H1 (cell line): ENCODE data around the gene ARAP3. TPM values are rescaled to one million over a fixed set of nuclear protein-coding genes. Genes with fewer than 3 reads are reported as not detected.

Experiments
- CTCF ChIA-PET: fragments of 300-600 bp; sonication (Branson Sonifier 250); formaldehyde crosslinking; loops from one replicate; lab custom pipeline; 2021; ENCODE audit not compliant: partially characterized antibody; lab: Charles Lee
- POLR2A ChIA-PET: fragments of 300-600 bp; sonication (Branson Sonifier 250); formaldehyde crosslinking; loops from one replicate; lab custom pipeline; 2021; ENCODE audit warnings: inconsistent platforms; ENCODE audit not compliant: partially characterized antibody; lab: Charles Lee
- DNase-seq, 2 experiments: peaks; one replicate each; pipeline versions ENCODE4 v3.0.0 to v3.0.0-alpha.2; 2010 to 2022; ENCODE audit warnings: low spot score in 2 of 2, low read depth in 1 of 2, mixed read lengths in 1 of 2
- FAIRE-seq: peaks from 2 replicates; lab custom pipeline; 2011; peaks lifted over from hg19 to GRCh38; lab: Jason Lieb, UNC
- H2AFZ ChIP-seq: 2 replicates; pipeline ENCODE4 v1.8.1; 2012; ENCODE audit warnings: low read length, inconsistent platforms
- H2AK5ac ChIP-seq: 2 replicates; pipeline ENCODE4 v1.6.1; 2013; ENCODE audit warnings: low read depth, low read length
- H2BK120ac ChIP-seq: replicated peaks from 2 replicates; pipeline ENCODE3; 2013; ENCODE audit warnings: low read depth, low read length, inconsistent platforms
- H2BK12ac ChIP-seq: 2 replicates; pipeline ENCODE4 v1.6.1; 2013; ENCODE audit warnings: low read depth, low read length
- H2BK15ac ChIP-seq: 2 replicates; pipeline ENCODE4 v1.6.1; 2013; ENCODE audit warnings: low read length
- H2BK20ac ChIP-seq: 2 replicates; pipeline ENCODE4 v1.6.1; 2013; ENCODE audit warnings: low read length
- H2BK5ac ChIP-seq: 2 replicates; pipeline ENCODE4 v1.6.1; 2013; ENCODE audit warnings: low read depth, low read length
- H3K14ac ChIP-seq: 2 replicates; pipeline ENCODE4 v1.6.1; 2013; ENCODE audit warnings: inconsistent platforms; ENCODE audit not compliant: insufficient read length
- H3K18ac ChIP-seq: 2 replicates; pipeline ENCODE4 v1.6.1; 2013; ENCODE audit warnings: low read length; ENCODE audit errors: extremely low read depth
- H3K23ac ChIP-seq: 2 replicates; pipeline ENCODE4 v1.6.1; 2013; ENCODE audit warnings: inconsistent platforms; ENCODE audit not compliant: insufficient read length
- H3K23me2 ChIP-seq: 2 replicates; pipeline ENCODE4 v1.6.1; 2013; ENCODE audit warnings: low read depth, low read length
- H3K27ac ChIP-seq: 2 replicates; pipeline ENCODE4 v1.6.1; 2011; ENCODE audit warnings: low read depth, low read length, inconsistent platforms
- H3K27me3 ChIP-seq, 4 experiments: replicated peaks in 1 of 4; 1 replicate in 1 of 4; 2 replicates in 3 of 4; pipeline versions ENCODE4 v1.6.1 to v1.8.1; 2011 to 2013; ENCODE audit warnings: low read length in 3 of 4, mild to moderate bottlenecking in 3 of 4, inconsistent platforms in 2 of 4, mixed read lengths in 2 of 4, moderate library complexity in 1 of 4; ENCODE audit not compliant: control insufficient read depth in 3 of 4, insufficient read depth in 3 of 4; ENCODE audit errors: extremely low read depth in 1 of 4
- H3K36me3 ChIP-seq, 4 experiments: 2 replicates each; pipeline versions ENCODE4 v1.6.1 to v1.8.1; 2011 to 2013; ENCODE audit warnings: mild to moderate bottlenecking in 4 of 4, low read length in 3 of 4, moderate library complexity in 2 of 4, control low read depth in 1 of 4, inconsistent platforms in 1 of 4; ENCODE audit not compliant: insufficient read depth in 4 of 4, control insufficient read depth in 2 of 4
- H3K4ac ChIP-seq: replicated peaks from 2 replicates; pipeline ENCODE3; 2013; ENCODE audit warnings: low read length, low read depth, mixed read lengths, inconsistent platforms; ENCODE audit not compliant: insufficient read length
- H3K4me1 ChIP-seq, 4 experiments: replicated peaks in 1 of 4; 1 replicate in 1 of 4; 2 replicates in 3 of 4; pipeline versions ENCODE4 v1.6.1 to v1.8.1; 2011 to 2013; ENCODE audit warnings: low read length in 3 of 4, inconsistent platforms in 2 of 4, mixed read lengths in 1 of 4; ENCODE audit not compliant: insufficient read depth in 4 of 4, control insufficient read depth in 3 of 4
- H3K4me2 ChIP-seq, 2 experiments: 2 replicates each; pipeline versions ENCODE4 v1.6.1 to v1.8.1; 2011 to 2013; ENCODE audit warnings: low read depth in 2 of 2, low read length in 2 of 2, control low read depth in 1 of 2, inconsistent platforms in 1 of 2, mild to moderate bottlenecking in 1 of 2; ENCODE audit not compliant: insufficient read depth in 1 of 2
- H3K4me3 ChIP-seq, 4 experiments: fragments of 200-600, 300-600 bp in 1 of 4; sonication (generic), shearing (Covaris generic), sonication (Bioruptor Twin) in 1 of 4; 2 replicates each; pipeline versions ENCODE4 v1.5.1 to v1.8.1; 2011 to 2016; ENCODE audit warnings: low read length in 4 of 4, low read depth in 3 of 4, control low read depth in 2 of 4, inconsistent platforms in 2 of 4, mild to moderate bottlenecking in 2 of 4, mixed read lengths in 1 of 4, moderate library complexity in 1 of 4; ENCODE audit not compliant: insufficient read depth in 2 of 4; ENCODE audit errors: extremely low read depth in 1 of 4
- H3K56ac ChIP-seq: replicated peaks from 2 replicates; pipeline ENCODE3; 2013; ENCODE audit warnings: low read depth, mild to moderate bottlenecking, mixed read lengths, low read length, inconsistent platforms; ENCODE audit not compliant: insufficient read length
- H3K79me1 ChIP-seq: 2 replicates; pipeline ENCODE4 v1.6.1; 2013; ENCODE audit warnings: low read depth, low read length, control low read depth
- H3K79me2 ChIP-seq, 2 experiments: 2 replicates each; pipeline versions ENCODE4 v1.6.1 to v1.8.1; 2012 to 2013; ENCODE audit warnings: low read length in 2 of 2, mild to moderate bottlenecking in 2 of 2, inconsistent platforms in 1 of 2; ENCODE audit not compliant: insufficient read depth in 2 of 2, control insufficient read depth in 1 of 2
- H3K9ac ChIP-seq, 4 experiments: replicated peaks in 1 of 4; 1 replicate in 1 of 4; 2 replicates in 3 of 4; pipeline versions ENCODE4 v1.6.1 to v1.8.1; 2011 to 2013; ENCODE audit warnings: low read depth in 3 of 4, low read length in 3 of 4, control low read depth in 2 of 4, mild to moderate bottlenecking in 2 of 4, moderate library complexity in 2 of 4, inconsistent platforms in 1 of 4; ENCODE audit errors: extremely low read depth in 1 of 4
- H3K9me3 ChIP-seq, 2 experiments: 2 replicates each; pipeline versions ENCODE4 v1.6.1 to v1.8.1; 2012 to 2013; ENCODE audit warnings: mild to moderate bottlenecking in 2 of 2, moderate library complexity in 2 of 2, control low read depth in 1 of 2, inconsistent platforms in 1 of 2, low read depth in 1 of 2, low read length in 1 of 2, mixed read lengths in 1 of 2; ENCODE audit not compliant: insufficient read depth in 2 of 2
- H4K20me1 ChIP-seq, 2 experiments: replicated peaks in 1 of 2; 2 replicates each; pipeline versions ENCODE3 to v1.8.1; 2011 to 2013; ENCODE audit warnings: inconsistent platforms in 2 of 2, low read length in 2 of 2, mild to moderate bottlenecking in 1 of 2; ENCODE audit not compliant: insufficient read depth in 2 of 2, control insufficient read depth in 1 of 2
- H4K5ac ChIP-seq: 2 replicates; pipeline ENCODE4 v1.6.1; 2013; ENCODE audit warnings: low read length, low read depth, mixed read lengths, inconsistent platforms; ENCODE audit not compliant: insufficient read length
- H4K8ac ChIP-seq: 2 replicates; pipeline ENCODE4 v1.8.0; 2013; ENCODE audit warnings: mild to moderate bottlenecking, moderate library complexity, low read length, inconsistent platforms; ENCODE audit not compliant: insufficient read depth; ENCODE audit errors: extremely low read depth
- H4K91ac ChIP-seq: replicated peaks from 2 replicates; pipeline ENCODE3; 2013; ENCODE audit warnings: low read length, mixed read lengths, inconsistent platforms; ENCODE audit not compliant: insufficient read length
- ASH2L ChIP-seq: fragments of 200-600, 300-600 bp; sonication (generic); IDR thresholded peaks from one replicate; pipeline ENCODE4 v1.7.1; 2017; ENCODE audit warnings: low read length
- BACH1 ChIP-seq: IDR thresholded peaks from 2 replicates; pipeline ENCODE4 v1.6.1; 2012; ENCODE audit warnings: low read length, improper control_type of control experiment
- CBX5 ChIP-seq: fragments of 300-800, 300-1000 bp; sonication (generic); IDR thresholded peaks from 2 replicates; pipeline ENCODE4 v1.7.1; 2016; ENCODE audit warnings: antibody characterized with exemption, low read length, low read depth
- MAFK ChIP-seq: IDR thresholded peaks from 2 replicates; pipeline ENCODE4 v1.6.1; 2012; ENCODE audit warnings: low read depth, mild to moderate bottlenecking, improper control_type of control experiment, low read length
- NANOG ChIP-seq: IDR thresholded peaks from 2 replicates; pipeline ENCODE4 v1.6.1; 2011; ENCODE audit warnings: low read length, low read depth, mild to moderate bottlenecking, inconsistent platforms; ENCODE audit not compliant: insufficient read depth, poor library complexity, severe bottlenecking
- SIN3A ChIP-seq, 2 experiments: IDR thresholded peaks in 1 of 2; conservative IDR thresholded peaks in 1 of 2; 2 replicates each; pipeline ENCODE4 v1.6.1; 2011 to 2012; ENCODE audit warnings: low read length in 2 of 2, improper control_type of control experiment in 1 of 2, low read depth in 1 of 2, mild to moderate bottlenecking in 1 of 2
- WGBS, 2 experiments: shearing (Covaris generic) in 1 of 2; methylation state at CpG; one replicate each; pipeline versions ENCODE4 v1.1.6 to v1.1.7; 2013 to 2015; ENCODE audit warnings: low lambda C conversion rate in 2 of 2, mixed read lengths in 2 of 2, inconsistent platforms in 1 of 2, low coverage in 1 of 2, missing lambda C conversion rate in 1 of 2; ENCODE audit not compliant: insufficient replicate concordance in 2 of 2, insufficient coverage in 1 of 2, insufficient read length in 1 of 2; ENCODE audit errors: extremely low coverage in 1 of 2, missing lambda C conversion rate in 1 of 2; 5-methylcytosine and 5-hydroxymethylcytosine counted together
- polyA plus RNA-seq, 7 experiments: library from polyadenylated mRNA; depleted of rRNA in 3 of 7; stranded (reverse) in 5 of 7; unstranded in 2 of 7; fragments of >200 nt in 5 of 7; fragments of 200-250 nt in 2 of 7; gene quantifications; 1 replicate in 5 of 7; 2 replicates in 1 of 7; 4 replicates in 1 of 7; pipeline versions ENCODE4 v1.2.1 to v1.2.3, GENCODE V29; 2011 to 2013; ENCODE audit warnings: missing spikeins in 2 of 7, mixed read lengths in 2 of 7
- total RNA-seq: library from RNA; stranded (reverse); fragmentation: NEBNext Ultra II Directional; extraction: Animal tissue kit (Norgen Biotek cat#: 25700); gene quantifications from 2 replicates; pipeline ENCODE4 v1.2.1, GENCODE V29; 2021

ARAP3 gene
- total and polyA plus RNA-seq, 2 of the 8 experiments (the other 6 are each of a cell fraction or from before 2014, with no cell fraction given) = 14.4 to 48.6 TPM

GRCh38 chr5:141618804-141619554 is 63.1 kb downstream of the ARAP3 start, which contains the start of gene DIAPH1:
TSS of gene DIAPH1 (minus strand) at chr5:141619000. CDS start at chr5:141618914, 86 bp downstream.
- no peak within 1 kb of the TSS for H2AFZ ChIP-seq
- H3K9me3 ChIP-seq = no peaks in the 10 kb centered on the region
- H3K23ac ChIP-seq = no peak within 1 kb of the TSS
- H3K4me3 ChIP-seq = peak within 1 kb of the TSS; percentile 74 to 97 (median 84)
- DNase-seq = peak; percentile 92 to 94
- H2BK5ac ChIP-seq = peak within 1 kb of the TSS; percentile 53; the same call in 1 of the 2 replicates
- no peaks in the 10 kb centered on the region for H3K79me1 ChIP-seq
- no peak within 1 kb of the TSS for H2BK20ac ChIP-seq
- H3K4me1 ChIP-seq = peaks cover 2 to 7% (median 4%) of the 10 kb centered on the region in 4 experiments; a peak in 3 of 7 replicates
- no peak within 1 kb of the TSS for H3K14ac ChIP-seq
- H4K8ac ChIP-seq = peak within 1 kb of the TSS; percentile 68
- no peak for FAIRE-seq
- H2BK12ac ChIP-seq = no peak within 1 kb of the TSS
- H4K91ac ChIP-seq = no peak within 1 kb of the TSS
- H3K36me3 ChIP-seq = peaks cover 2 to 23% (median 17%) of the 10 kb centered on the region in 4 experiments; a peak in 7 of 8 replicates
- peak within 1 kb of the TSS; percentile 77 for H3K27ac ChIP-seq
- ChIA-PET POLR2A (interaction anchor here (0.6 to 8.2 kb wide), 22 partner anchors 8 to 351 kb away, joined by 3 to 75 read pairs (median 4); partner anchors contain the start of genes FCHSD1, HDAC3, RELL2 and TAF7), CTCF (interaction anchor here (0.8 to 11.4 kb wide), 22 partner anchors 9 to 350 kb away, joined by 3 to 150 read pairs (median 6); partner anchors contain the start of genes FCHSD1, HDAC3, RELL2 and RNF14)
- H2BK15ac ChIP-seq = no peak within 1 kb of the TSS
- no peak within 1 kb of the TSS for H4K5ac ChIP-seq
- H3K9ac ChIP-seq = peak within 1 kb of the TSS; percentile 63 to 85 (median 67)
- H3K23me2 ChIP-seq = peaks cover 3% of the 10 kb centered on the region; the same call in 1 of the 2 replicates
- peak within 1 kb of the TSS; percentile 32; the same call in 1 of the 2 replicates for H3K18ac ChIP-seq
- no peak within 1 kb of the TSS; the same call in 1 of the 2 replicates for H2AK5ac ChIP-seq
- peaks cover 8 to 35% of the 10 kb centered on the region in 2 experiments for H3K79me2 ChIP-seq
- H3K4me2 ChIP-seq = peak within 1 kb of the TSS; percentile 93 to 99
- H3K27me3 ChIP-seq = no peaks in the 10 kb centered on the region
- 15% methylated on average over 15 of the region's 70 CpGs; no CpG with 5 or more reads in 1 of the 2 experiments for WGBS, 2 experiments
- peak within 1 kb of the TSS; percentile 37 for H3K56ac ChIP-seq
- peaks cover 0 to 4% of the 10 kb centered on the region in 2 experiments for H4K20me1 ChIP-seq
- H2BK120ac ChIP-seq = peak within 1 kb of the TSS; percentile 77
- H3K4ac ChIP-seq = peak within 1 kb of the TSS; percentile 49
- TF ChIP-seq CBX5 (no peak), MAFK (no peak), ASH2L (no peak), SIN3A (conservative IDR thresholded peaks at IDR 0.05 in 1 of 2, IDR thresholded peaks at IDR 0.05 in 1 of 2; ENCODE audit: low read depth in 1 of 2, low read length in 2 of 2) (peak; percentile 81 to 95; a peak in 3 of 4 replicates), NANOG (peak; percentile 69), BACH1 (peak; percentile 97)
